Measurements from ENCODE around the gene SH3TC1.

SH3TC1 gene

DNA sequence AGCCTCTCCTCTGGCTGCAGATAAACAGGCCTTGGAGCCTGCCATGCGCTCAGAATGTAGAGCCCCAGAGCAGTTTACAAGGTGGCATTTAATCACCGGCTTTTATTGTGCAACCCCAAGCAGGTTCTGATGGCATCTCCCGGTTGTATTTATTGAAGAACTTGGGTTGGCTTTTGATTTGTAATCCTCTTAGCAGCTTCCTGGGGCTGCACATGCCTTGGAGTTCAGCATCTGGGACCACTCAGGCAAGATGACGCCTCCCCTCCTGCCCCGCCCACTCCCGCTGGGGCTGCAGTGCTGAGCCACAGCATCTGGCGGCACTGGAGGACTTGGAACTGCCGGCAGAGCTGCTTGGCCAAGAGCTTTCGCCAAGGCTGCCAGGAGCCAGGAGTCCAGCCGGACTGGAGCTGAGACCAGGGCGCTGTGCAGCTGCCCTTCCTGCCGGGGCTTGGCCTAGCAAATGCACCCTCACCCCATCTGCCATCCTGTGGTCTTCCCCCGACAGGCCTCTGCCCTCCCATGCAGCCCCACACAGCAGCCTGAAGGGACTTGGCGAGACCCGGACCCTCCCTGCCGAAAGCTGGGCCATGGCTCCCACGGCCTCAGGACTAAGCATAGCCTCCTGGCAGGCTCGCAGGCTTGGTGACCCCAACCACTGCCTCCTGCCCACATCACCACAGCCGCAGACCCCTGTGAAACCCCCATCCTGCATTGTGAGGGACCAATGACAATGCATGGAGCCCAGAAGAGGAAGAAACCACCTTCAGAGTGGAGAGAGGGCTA lies 75.9 kb downstream of the SH3TC1 start:
- no peak for DNase-seq (ENCODE audit: low read depth in 3 of 3)

DNA sequence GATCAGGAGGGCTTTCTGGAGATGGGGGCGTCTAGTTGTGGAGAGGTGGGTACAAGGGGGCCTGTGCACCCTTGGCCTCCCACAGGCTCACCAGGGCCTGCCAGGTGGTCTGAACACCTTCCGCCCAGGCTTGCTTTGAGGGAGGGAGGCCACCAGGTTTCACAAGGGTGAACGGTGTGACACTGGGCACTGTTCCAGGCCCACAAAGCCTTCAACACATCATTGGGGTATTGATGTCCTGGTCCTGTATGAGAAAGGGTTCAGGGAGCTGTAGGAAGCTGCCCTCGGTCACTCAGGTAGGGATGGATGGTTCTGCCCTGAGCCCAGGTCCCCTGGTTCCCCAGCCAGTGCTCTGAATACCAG lies 76.4 kb downstream of the SH3TC1 start:
- DNase-seq (ENCODE audit: low read depth in 3 of 3) = no peak

DNA sequence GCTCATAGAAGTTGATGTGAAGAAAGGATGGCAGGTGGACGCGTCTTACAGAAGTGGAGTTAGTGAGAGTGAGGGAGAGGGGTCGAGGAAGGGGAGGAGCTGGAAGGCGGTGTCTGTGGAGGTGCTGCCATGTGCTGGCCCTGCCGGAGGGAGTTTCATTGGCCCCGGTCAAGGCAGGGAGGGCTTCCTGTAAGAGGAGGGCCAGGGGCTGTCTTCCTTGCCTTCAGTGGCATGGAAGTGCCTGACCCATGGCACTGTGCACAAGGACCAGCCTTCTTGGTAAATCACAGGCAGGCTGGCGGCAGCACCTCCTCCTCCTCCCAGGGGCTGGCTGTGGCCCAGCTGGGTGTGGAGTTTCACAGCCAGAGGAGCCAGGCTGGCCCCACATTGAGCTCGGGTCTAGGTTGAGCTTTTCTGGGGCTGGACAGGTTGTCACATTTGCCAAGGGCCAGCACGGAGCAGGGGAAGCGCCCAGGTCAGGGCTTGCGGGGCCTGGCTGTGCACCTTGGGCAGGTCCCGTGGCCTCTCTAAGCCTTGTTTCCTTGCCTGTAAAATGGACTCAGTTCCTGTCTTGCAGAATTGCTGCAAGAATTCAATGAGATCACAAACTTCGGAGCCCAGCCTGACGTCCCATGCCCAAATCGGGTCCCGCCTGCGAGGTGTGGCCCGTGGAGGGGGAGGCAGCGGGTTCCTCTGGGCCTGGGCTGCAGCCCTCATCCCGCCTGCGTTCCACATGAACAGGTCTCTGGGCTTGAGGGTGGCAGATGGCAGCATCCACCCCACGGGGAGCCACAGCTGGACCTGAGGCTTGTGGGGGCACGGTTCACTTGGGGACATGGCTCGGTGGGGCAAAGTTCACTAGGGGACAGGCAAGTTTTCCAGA lies 77.5 kb downstream of the SH3TC1 start:
- DNase-seq (ENCODE audit: low read depth in 3 of 3) = no peak

DNA sequence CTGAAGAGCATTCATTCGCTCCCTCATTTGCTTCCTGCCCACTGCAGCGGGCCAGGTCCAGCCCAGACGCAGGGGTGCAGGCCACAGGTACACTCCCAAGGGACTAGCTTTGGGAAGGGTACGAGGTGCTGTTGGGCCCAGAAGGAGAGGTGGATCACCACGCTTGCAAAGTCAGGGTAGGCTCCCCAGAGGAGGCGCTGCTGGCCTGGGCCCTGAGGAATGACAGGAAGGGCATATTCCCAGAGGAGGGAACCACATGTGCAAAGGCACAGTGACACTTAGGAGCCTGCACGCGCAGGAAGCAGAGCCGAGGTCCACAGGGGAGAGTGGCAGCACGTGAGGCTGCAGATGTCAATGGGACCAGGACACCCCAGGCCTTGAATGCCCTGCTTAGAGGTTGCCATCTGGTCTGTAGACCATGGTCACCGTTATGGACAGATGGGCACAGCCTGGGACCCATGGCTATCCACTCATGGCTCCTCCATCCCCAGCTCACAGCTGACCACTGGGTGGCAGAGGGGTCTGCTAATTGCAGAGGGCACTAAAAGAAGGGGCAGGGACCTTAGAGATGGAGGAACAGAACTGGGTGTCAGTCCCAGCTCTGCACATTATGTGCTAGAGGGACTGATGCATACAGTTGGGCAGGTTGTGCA lies 78.4 kb downstream of the SH3TC1 start:
- no peak for DNase-seq (ENCODE audit: low read depth in 3 of 3)

DNA sequence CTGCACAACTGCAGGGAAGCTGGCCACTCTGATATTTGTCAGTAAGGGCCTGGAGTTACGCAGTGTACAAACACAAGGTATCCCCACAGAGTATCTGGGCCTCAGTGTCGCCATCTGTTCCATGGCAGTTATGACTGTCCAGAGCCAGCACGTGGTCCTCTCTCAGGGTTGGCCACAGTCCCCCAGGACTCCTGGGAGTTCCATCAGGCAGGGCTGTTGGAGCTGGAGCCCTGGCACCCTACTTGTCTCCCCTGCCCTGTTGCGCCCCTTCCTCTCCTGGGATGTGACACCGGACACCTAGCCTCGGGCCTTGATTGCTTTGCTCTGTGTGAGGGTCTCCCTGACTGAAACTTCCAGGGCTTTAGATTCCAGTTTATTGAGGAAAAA lies 78.9 kb downstream of the SH3TC1 start:
- no peak for DNase-seq (ENCODE audit: low read depth in 3 of 3)

DNA sequence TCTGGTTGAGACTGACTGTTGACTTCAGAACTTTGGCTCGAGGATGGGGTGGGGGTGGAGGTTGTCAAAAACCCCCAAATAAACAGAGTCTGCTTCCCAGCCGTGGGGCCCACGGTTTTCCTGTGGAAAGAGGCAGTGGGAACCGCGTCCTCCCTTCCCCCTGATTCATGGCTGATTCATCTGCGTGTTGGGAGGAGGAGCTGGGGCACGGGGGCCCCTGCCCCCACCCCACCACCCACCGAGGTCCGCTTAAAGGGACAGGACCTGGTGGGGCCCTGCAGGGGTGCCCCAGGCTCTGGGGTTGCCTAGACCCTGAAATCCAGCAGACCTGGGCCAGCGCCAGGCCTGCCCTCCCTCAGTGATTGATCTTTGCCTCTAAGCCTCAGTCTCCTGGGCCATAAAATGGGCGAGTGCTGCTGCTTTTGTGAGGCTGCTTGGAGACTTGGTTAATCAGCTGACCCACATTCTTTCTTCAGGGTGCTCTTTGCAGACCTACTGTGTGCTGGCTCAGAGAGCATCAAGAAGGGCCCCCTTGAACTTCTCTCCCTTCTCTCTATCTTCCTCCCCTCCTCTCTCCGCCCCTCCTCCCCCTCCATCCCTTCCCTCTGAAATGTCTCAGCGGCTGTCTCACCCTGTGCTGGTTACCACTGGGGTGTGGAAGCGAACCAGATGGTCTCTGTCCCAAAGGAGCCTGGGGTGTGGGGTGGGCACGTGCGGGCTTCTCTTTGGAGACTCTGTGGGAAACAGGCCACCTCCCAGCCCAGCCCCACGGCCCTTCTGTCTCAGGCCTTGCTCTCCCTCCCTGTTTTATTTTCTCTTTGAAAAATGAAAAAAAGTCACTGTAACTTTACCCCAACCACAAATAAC lies 79.6 kb downstream of the SH3TC1 start:
- DNase-seq (ENCODE audit: low read depth in 3 of 3) = no peak

DNA sequence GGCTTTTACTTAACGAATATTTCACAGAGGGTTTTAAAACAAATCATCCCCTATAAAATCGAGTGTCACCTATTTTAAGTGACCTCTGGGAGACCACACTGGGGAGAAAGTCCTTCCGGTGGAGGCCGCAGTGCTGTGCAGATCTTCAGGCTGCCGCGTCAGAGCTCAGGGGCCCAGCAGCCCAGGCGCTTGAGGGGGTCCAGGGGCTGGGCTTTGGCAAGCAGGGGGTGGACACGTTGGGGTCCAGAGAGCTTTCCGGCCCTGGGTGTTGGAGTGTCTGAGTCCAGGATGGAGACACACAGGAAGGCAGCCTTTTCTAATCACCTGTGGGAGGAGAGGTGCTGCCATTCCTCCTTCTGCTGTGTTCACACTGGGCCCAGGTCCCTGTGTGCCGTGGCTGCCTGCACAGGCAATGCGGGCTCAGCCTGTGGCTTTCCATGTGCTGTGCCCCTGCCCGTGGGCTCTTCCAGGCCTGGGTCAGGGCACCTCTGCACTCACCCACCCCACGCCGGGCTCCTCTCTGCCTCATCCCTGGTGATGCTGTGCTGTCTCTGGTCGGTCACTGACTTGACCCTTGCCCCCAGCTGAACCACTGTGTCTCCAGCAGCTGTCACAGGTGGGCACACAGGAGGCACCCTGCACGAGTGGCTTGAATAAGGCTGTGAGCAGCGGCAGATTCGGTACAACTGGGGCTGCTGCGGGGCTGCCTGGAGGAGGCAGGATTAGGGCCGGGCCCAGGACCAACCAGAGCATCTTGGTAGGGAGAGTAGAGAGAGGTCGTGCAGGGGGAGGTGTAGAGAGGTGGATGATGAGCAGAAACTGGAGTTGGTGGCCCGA lies 80.4 kb downstream of the SH3TC1 start:
- DNase-seq (ENCODE audit: low read depth in 3 of 3) = no peak

DNA sequence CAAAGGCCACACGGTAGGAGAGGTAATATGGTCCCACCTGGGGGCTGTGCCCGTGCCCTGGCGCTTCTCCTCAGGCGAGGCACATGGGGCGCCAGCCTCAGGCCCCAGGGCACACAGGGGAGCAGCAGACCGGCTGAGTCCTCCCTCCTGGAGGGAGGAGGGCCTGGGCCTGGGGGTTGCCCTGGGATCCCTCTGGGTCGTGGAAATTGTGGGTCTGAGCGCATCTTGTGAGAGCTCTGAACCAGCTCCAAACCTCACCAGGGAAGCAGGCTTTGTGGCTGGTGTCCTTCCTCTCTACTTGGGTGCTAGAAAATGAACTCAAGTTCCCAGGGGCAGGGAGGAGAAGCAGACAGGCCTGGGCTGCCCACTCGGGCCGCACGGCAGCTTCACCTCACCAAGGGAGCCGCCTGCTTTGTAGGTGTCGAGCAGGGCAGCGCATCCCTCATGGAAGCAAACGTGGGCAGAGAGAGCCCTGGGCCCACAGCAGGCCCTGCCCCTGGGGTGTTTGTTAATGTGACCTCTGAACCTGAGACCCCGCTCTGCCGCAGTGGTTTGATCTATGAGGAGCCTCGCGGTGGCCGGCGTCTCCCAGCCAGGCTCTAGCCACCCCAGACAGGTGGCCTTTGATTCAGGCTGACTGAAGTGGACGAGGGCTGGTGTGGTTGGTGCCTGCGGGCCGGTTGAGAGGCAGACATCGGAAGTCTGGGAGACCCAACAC lies 81.2 kb downstream of the SH3TC1 start:
- DNase-seq (ENCODE audit: low read depth in 3 of 3) = no peak

DNA sequence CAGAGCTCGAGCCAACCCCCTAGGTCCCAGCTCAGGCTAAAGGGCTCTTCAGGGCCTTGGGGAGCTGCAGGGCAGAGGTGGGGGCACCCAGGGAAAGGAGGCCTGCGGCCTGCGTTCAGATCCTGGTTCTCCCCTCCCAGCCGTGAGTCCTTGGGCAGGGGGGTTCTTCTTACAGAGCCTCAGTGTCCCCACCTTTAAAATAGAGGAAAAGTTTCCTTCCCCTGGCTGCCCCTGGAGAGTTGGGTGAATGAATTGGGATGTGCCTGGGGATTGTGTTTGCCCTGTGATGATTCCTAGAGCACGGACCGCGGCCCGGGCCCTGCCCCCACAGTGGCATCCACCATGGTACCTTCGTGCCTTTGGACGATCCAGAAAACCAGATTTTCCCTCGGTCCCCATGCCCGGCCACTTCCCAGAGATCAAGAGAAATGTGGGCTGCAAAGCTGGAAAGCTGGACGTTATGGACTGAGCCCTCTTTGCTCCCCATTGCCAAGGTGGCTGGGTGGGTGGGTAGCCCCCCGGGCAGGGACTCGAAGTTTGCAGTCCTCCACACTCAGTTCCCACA lies 81.9 kb downstream of the SH3TC1 start:
- DNase-seq (ENCODE audit: low read depth in 3 of 3) = no peak

DNA sequence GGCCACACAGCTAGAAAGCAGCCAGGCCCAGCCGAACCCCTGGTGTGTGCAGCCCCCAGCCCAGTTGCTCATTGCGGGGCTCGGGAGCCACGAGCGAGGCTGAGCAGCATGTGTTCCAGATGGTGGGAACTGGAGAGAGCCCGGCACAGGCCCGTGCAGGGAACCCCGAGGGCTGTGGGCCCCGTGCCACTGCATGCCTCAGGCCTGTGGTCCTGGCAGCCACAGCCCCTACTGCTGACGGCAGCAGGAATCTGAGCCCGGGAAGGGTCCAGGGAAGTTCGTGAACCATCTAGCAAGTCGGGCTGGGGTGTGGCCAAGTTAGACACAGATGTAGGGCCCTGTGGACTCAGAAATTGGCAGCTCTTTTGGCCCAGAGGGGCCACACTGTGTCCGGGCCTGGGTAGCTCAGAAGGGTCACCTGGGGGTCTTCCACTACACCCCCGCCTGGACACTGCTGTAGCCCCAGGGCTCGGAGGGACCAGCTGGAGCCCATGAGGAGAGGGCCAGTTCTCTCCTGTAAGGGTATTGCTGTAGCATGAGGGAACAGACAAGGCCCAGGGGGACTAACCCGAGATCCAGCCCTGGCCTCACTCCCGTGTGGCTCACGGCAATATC lies 82.5 kb downstream of the SH3TC1 start:
- DNase-seq (ENCODE audit: low read depth in 3 of 3) = no peak

DNA sequence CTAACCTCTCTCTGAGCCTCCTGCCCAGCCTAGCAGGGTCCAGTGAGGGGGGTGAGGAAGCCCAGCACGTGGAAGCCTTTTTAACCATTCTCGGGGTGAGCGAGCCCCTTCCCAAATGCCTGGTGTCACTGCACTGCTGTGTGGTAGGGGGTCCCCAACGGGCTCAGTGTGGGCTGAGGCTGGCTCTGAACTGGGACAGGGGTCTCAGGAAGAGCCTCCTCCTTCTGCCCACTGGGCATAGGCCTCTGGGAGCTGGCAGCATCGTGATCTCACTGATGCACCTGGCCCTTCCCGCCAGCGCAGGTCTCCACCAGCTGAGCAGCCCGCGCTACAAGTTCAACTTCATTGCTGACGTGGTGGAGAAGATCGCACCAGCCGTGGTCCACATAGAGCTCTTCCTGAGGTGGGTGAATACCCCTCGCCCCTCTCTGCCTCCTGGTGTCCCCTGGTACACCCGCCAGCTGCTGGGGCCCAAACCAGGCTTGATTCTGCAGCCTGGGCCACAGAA lies 83.1 kb downstream of the SH3TC1 start:
- no peak for DNase-seq (ENCODE audit: low read depth in 3 of 3)

DNA sequence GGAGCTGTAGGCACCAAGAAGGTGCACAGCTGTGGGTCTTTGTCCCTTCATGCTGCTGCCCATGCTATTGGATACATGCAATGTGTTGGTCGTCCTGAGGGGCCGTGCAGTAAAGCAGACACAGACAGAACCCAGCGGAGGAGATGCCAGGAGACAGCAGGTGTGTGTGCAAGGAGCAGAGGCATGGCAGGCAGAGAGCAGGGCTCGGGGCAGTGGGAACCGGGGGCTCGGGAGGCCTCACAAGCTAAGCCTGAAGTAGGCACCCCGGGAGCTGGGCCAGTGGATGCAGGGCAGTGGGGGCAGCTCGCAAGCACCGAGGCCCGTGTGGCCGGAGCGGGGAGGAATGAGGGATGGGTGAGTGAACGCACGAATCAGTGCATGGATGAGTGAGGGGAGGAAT lies 83.7 kb downstream of the SH3TC1 start:
- DNase-seq (ENCODE audit: low read depth in 3 of 3) = no peak

DNA sequence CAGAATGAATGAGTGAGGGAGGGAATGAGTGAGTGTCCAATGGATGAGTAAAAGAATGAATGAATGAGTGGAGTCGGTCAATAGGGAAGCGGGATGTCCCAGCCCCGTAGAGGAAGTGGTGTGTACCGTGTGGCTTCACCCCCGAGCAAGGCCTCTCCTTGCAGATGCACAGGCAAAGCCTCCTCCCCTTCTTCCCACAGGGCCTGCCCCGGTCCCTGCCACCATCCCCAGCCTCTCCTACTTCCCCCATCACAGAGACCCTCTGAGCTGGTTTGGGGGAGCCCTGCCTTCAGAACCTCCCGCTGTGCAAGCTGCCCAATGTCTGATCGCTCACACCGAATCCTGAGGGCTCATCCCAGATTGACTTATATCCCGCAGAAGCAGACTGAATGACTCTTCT lies 84.1 kb downstream of the SH3TC1 start:
- no peak for DNase-seq (ENCODE audit: low read depth in 3 of 3)

DNA sequence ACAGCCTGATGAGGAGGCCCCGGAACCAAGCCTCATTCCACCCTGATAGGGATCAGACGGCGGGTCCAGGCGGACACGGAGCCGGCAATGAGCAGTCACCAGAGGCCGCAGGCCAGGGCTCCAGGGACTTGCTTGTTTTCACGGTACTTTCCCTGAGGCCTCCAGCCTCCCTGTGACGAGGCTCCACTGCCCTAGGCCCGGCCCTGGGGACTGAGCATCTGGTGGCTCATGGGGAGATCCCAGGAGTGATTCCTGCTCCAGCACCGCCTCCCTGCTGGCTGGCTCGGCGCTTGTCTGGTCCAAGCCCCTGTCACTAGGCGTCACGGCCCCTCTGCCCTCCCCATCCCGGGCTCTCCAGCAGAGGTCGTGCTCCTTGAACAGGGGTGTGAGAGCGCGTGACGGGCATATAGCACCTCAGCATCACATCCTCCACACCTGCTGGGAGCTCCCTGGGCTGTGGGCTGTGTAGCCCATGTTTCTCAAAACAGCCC lies 84.6 kb downstream of the SH3TC1 start:
- no peak for DNase-seq (ENCODE audit: low read depth in 3 of 3)

DNA sequence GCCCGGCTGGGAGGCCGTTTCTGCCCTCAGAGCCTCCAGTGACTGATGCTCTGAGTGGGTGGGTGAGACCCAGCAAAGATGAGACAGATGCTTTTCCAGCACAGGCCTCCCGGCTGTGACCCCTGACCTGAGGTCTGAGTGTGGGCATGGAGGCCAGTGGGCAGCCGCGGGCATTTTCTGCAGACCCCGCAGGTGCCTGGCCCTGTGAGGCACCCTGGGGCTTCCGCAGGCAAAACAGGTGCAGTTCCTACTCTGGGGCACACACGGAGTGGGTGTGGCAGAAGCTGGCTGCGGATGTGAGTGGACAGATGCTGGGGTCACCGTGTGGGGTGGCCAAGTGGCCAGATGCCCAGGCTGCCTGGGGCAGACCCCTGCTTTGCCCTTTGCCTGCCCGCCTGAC lies 85.3 kb downstream of the SH3TC1 start:
- no peak for DNase-seq (ENCODE audit: low read depth in 3 of 3)

DNA sequence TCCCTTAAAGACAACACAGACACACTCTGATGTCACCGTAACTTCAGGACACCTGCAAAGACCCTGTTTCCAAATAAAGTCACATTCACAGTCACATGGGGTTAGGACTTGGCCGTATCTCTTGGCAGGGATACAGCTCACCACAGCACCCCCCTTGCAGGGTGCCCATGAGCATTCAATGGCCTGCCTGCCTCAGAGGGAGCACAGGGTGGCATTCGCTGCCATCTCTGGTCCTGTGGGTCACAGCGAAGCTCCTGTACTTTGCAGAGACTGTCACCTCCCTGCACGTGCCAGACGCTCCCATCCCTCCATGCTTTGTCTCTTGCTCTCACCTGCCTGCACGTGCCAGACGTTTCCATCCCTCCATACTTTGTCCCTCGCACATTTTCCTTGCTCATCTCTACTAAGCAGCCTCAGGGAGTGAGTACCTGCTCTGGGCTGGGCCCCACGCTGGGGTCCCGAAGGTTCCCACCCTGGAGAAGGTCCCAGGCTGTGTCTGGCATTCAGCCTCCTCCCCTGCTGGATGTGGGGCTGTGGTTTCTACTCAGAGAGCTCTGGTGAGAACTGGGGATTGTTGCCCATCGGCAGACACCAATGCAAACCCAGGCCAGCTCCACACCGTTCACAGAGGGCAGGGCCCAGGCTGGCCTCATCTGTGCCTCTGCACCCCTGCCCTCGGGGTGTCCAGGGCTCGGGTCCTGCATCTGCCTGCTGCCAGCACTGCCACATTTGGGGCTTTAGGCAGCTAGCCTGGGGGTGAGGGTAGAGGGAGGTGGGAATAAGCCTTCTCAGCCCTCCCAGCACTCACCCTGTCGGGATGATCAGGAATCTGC lies 86.3 kb downstream of the SH3TC1 start:
- no peak for DNase-seq (ENCODE audit: low read depth in 3 of 3)

DNA sequence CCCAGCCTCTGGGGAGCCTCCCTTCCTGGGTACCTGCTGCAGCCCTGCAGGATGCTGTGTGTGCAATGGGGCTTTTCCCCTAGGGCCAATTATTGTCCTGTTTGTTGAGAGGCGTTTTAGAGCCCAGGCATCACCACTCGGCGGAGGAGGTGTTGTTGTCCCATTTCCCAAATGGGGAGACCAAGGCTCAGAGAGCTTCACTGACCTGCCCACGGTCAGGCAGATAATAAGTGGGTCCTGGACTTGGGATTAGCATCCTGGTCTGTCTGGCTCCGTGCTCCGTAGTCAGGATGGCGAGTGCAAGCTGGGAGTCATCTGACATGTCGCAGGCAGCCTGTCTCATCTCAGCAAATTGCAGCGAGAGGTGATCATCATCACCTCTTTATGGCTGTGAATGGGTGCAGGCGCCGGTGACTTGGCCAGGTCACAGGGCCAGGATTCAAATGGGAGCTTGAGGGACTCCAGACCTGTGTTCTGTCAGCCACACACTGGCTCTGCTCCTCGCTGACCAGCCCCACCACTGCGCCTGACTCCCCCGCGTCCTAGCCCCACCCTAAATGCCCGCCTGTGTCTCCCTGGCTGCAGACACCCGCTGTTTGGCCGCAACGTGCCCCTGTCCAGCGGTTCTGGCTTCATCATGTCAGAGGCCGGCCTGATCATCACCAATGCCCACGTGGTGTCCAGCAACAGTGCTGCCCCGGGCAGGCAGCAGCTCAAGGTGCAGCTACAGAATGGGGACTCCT lies 87.1 kb downstream of the SH3TC1 start:
- DNase-seq (ENCODE audit: low read depth in 3 of 3) = no peak

All from stimulated activated CD4-positive, alpha-beta T cell treated with anti-CD3 and anti-CD28 coated beads, TNF-alpha, amount 100 ng/mL, for 24 hours (primary cell).